Hematopoietic multipotent progenitor cell treated with erythropoietin and hydrocortisone succinate and interleukin-3 and kit ligand, for 6 days (in vitro differentiated cells): ENCODE data around the gene JUND.

ENCODE experiments used
- DNase-seq: peaks from one replicate; pipeline ENCODE4 v3.0.0-alpha.2; 2015

Gene JUND

DNA sequence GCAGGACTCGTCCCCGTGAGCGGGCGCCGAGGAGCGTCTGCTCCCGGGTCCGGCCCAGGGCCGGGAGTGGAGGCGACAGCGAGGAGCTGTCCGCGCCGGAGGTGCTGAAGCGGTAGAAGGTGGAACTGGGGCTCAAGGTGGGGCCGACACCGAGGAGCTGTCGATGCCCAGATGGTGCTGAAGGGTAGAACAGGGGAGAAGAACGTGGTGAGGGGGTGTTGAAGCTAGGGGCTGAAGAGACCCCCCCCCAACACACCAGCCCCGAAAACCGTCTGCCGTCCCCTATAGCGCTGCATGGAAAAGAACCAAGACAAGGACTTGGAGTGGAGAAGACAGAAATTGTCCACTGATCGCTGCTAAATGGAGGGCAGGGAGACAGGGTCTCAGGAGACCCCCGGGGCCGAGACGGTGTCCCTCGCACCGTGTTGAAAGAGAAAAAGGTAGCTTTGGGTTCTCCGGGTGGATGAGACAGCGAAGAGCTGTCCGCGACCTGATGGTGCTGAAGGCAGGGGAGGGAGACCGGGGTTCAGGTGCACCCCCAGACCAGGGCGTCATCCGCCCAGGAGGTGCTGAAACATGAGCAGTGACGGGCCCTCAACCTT lies 48.1 kb downstream of the JUND start:
- DNase-seq = peak; percentile 84

DNA sequence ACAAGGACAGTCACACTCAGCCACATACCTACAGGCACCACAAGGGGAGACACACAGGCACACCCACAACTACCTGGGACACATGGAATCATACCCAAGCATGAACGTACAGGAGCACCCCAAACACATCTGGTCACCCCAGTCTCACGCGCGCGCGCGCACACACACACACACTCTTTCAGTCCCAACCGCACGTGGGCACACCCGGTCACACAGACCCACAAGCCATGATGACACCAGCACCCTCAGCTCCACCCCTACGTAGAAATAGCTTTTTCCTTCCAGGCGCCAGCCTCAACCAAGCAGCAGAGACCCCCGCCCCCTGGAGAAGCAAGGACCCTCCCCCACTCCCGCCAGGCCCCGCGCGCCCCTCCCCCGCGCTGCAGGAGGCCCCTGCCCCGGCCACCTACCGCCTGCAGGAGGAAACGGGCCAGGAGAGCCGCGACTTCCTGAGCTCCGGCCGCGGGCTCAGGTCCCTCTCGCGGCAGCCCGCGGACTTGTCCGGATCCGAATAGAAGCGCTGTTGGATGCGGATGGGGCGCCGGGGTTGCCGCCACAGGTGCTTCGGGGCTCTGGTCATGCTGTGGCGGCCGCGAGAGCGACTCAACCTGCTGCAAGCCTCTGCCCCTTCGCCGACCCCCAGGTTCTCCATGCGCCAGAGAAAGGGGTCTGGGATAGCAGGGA lies 48.7 kb downstream of the JUND start:
- DNase-seq = no peak

DNA sequence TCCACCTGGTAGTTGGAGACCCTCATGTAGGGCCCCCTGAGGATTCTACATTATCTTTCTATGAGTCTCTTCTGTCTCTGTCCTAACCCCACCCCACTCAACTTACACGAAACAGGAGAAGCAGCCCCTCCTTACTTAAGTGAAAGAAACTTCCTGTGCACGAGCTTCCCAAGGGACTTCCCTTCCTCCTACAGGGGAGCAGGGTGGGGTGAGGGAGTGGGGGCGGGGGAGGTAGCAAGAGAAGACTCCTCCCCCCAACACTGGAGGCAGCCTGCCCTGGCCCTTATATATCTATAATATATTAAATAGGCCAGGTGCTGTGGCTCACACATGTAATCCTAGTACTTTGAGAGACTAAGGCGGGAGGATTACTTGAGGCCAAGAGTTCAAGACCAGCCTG lies 49.6 kb downstream of the JUND start:
- no peak for DNase-seq

DNA sequence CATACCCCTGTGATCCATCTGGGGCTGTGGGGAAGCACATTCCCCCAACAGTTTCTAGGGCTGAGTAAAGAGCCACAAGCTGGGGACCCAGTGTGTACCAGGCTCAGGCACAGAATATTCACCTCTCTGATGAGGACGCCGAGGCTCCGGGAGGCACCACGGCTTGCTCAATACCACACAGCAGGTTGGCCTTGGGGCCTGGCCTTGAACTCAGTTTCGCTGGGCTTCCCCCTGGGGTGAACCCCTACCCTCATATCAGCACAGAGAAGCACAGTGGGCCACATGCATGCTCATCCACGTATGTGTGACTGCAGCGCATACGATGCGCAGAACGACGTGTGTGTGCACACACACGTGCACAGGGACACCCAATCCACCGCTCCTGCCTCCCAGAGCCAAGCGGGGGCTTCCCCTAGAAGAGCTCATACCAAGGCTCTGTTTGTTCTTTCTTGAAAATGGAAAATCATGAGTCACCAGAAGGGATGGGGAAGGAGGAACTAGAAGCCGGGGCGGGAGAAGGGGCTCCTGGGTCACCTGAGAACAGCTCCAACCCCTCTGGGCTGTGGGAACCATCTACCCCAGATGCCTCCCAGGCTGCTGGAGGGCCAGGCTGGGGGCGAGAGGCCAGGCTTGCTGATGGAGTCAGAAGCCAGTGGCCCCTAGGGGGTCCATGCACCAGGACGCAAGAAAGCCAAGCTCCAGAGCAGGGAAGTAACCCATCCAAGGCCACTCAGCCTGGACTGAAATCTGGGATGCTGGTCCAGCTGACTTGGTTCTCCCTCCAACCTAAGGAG lies 50.3 kb downstream of the JUND start:
- no peak for DNase-seq

DNA sequence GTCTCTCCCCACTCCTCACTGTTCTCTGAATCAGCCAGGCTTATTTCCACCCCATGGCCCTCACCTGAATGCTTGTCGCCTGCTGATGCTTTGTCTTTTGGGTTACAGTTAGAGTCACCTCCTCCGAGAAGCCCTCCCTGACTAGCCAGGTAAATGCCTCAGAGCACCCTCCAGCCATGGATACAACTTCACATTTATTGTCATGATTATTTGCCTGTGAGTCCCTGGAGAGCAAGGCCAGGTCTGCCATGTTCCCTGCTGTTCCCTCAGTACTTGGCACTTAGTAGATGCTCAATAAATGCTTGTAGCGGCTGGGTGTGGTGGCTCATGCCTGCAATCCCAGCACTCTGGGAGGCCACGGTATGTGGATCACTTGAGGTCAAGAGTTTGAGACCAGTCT lies 51.5 kb downstream of the JUND start:
- DNase-seq = no peak
